Lower lobe of right lung (tissue), 2 donors: ENCODE results near the gene DYNC1I1. TPM values are rescaled to one million over a fixed set of nuclear protein-coding genes. Genes with fewer than 3 reads are reported as not detected.

Experiments
- ATAC-seq, 2 donors: fragments of 200-7000 bp; cut with Tn5 transposase; one replicate each; pipeline ENCODE4 v1.9.1; 2020 to 2022; ENCODE audit warnings: mild to moderate bottlenecking in 2 of 2, moderate library complexity in 2 of 2
- DNase-seq: peaks from one replicate; pipeline ENCODE4 v3.0.0-alpha.2; 2020
- H3K27ac ChIP-seq: fragments of 200-600 bp; one replicate; pipeline ENCODE4 v1.8.0; 2022
- H3K27me3 ChIP-seq: fragments of 200-600 bp; one replicate; pipeline ENCODE4 v1.8.0; 2022; ENCODE audit warnings: low read depth
- H3K36me3 ChIP-seq: fragments of 200-600 bp; one replicate; pipeline ENCODE4 v1.8.0; 2022; ENCODE audit warnings: mild to moderate bottlenecking
- H3K4me1 ChIP-seq: fragments of 200-600 bp; one replicate; pipeline ENCODE4 v1.8.0; 2022
- H3K4me3 ChIP-seq: fragments of 200-600 bp; one replicate; pipeline ENCODE4 v1.8.0; 2022; ENCODE audit warnings: mild to moderate bottlenecking
- H3K9me3 ChIP-seq: fragments of 200-600 bp; one replicate; pipeline ENCODE4 v1.8.0; 2022
- CTCF ChIP-seq: fragments of 200-600 bp; IDR thresholded peaks from one replicate; pipeline ENCODE4 v1.8.0; 2022; ENCODE audit warnings: antibody characterized with exemption, mild to moderate bottlenecking
- intact Hi-C: fragments of 100-400 bp; cut with DNase I; formaldehyde crosslinking; loops from one replicate; pipeline ENCODE4 v1.11.0; 2022
- total RNA-seq: library from RNA; stranded (reverse); fragmentation: NEBNext Ultra II Directional; extraction: Animal tissue kit (Norgen Biotek cat#: 25700); gene quantifications from one replicate; pipeline ENCODE4 v1.2.1, GENCODE V29; 2021
- donor health status: DM: no; HTN: yes; CAD: no; lungs with severe emphysema.

DYNC1I1 gene
- total RNA-seq, 1 donor from 2014 or later, result 1.3 TPM

DNA sequence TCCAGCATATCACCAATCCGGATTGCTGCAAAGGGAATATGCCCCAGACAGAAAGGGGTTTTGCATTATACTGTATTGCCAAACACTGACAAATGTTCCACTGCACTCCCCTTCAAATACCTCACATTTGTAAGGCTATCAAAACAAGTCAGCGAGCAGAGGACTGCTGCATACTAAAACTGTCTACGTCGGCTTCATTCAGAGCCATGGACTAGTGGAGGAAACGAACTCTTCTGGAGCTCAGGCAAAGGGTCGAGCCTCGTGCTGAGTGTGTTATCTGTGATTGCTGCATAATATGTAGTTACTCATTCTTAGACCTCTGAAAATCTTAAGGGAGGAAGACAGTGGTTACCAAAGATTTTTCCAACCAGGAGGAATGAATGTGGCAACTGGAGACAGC, 200.2 kb downstream of the DYNC1I1 start:
- H3K27me3 ChIP-seq, result no peaks in the 10 kb centered on the region
- ATAC-seq, result no peak
- intact Hi-C loops, result no loop called here
- no peaks in the 10 kb centered on the region for H3K9me3 ChIP-seq
- H3K4me1 ChIP-seq, result no peaks in the 10 kb centered on the region
- H3K36me3 ChIP-seq, result no peaks in the 10 kb centered on the region
- no peak overlapping the region for H3K4me3 ChIP-seq
- no peak overlapping the region for H3K27ac ChIP-seq
- TF ChIP-seq CTCF, result no peak
- no peak for DNase-seq

GRCh38 chr7:95974108-95974507, 201.8 kb downstream of the DYNC1I1 start:
- H3K4me3 ChIP-seq, result no peak overlapping the region
- DNase-seq (no peak), ATAC-seq (no peak)
- H3K9me3 ChIP-seq, result no peaks in the 10 kb centered on the region
- H3K27ac ChIP-seq, result no peak overlapping the region
- intact Hi-C loops, result no loop called here
- no peaks in the 10 kb centered on the region for H3K4me1 ChIP-seq
- TF ChIP-seq CTCF, result no peak
- no peaks in the 10 kb centered on the region for H3K27me3 ChIP-seq
- no peaks in the 10 kb centered on the region for H3K36me3 ChIP-seq

- Histone ChIP-seq H3K4me1 (no peaks in the 10 kb centered on the region), H3K36me3 (no peaks in the 10 kb centered on the region), H3K27me3 (no peaks in the 10 kb centered on the region), H3K9me3 (no peaks in the 10 kb centered on the region), H3K27ac (no peak overlapping the region), H3K4me3 (no peak overlapping the region)
- ATAC-seq (no peak), DNase-seq (no peak)
- intact Hi-C loops, result no loop called here
- TF ChIP-seq CTCF, result no peak
Observed at GRCh38 chr7:95976369-95977060, 204.2 kb downstream of the DYNC1I1 start.

- DNase-seq, result no peak
- Histone ChIP-seq H3K4me3 (no peak overlapping the region), H3K36me3 (no peaks in the 10 kb centered on the region), H3K27me3 (no peaks in the 10 kb centered on the region), H3K4me1 (no peaks in the 10 kb centered on the region), H3K9me3 (no peaks in the 10 kb centered on the region), H3K27ac (no peak overlapping the region)
- ATAC-seq, result no peak
- intact Hi-C loops, result no loop called here
- no peak for TF ChIP-seq CTCF
Observed at GRCh38 chr7:95977994-95978393, 205.6 kb downstream of the DYNC1I1 start.

DNA sequence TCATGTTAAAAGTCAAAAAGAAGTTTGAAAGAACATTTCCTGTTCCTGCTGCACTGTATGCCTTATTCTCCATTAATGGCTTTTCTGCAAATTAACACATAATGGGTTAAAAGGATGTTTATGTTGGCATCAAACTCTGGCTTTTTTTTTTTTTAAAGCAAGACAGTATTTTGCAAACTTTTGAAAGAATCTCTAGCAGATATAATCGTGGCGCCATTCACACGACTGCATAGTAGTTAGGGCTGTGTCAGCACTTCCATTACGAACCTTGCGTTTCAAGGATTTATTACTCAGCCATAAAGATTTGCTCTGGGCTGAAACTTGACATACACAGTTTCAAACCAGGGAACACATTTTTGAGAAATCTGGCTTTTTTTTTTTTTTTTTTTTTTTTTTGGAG, 207.8 kb downstream of the DYNC1I1 start:
- Histone ChIP-seq H3K27ac (no peak overlapping the region), H3K9me3 (no peaks in the 10 kb centered on the region), H3K4me1 (no peaks in the 10 kb centered on the region), H3K36me3 (no peaks in the 10 kb centered on the region), H3K4me3 (no peak overlapping the region), H3K27me3 (no peaks in the 10 kb centered on the region)
- TF ChIP-seq CTCF, result no peak
- intact Hi-C loops, result no loop called here
- DNase-seq, result no peak
- ATAC-seq, result no peak
